ENCODE data around the gene ATIC.

DNA sequence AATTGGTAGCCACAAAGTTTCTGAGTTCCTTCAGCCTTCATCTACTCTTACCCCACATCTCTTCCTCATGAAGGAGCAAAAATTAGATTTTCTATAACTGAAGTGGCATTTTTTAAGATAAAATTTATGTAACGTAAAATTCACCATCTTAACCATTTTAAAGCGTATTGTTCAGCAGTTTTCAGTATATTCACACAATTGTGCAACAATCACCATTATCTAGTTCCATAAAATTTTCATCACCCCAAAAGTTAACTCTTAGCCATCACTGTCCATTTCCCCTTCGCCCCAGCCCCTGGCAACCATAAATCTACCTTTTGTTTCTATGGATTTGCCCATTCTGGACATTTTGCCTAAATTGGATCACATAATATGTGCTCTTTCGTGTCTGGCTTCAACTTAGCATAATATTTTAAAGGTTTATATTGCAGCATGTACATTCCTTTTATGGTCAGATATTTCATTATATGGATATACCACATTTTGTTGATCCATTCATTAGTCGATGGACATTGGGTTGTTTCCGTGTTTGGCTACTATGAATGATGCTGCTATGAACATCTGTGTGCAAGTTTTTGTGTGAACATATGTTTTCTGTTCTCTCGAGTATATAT lies 44.6 kb downstream of the ATIC start:
- no peak for TF ChIP-seq CTCF (conservative IDR thresholded peaks at IDR 0.05; ENCODE audit: low read length)
- no peak for TF ChIP-seq EZH2phosphoT487 (IDR thresholded peaks at IDR 0.05; ENCODE audit: borderline replicate concordance)
